Epidermal melanocyte (primary cell): ENCODE measurements around the gene RNF213.
"Not testable (repeated sequence)": the region's sequence is repeated elsewhere in the genome, so short reads cannot be mapped to it uniquely, and the experiment has no call there.

Source experiments
- DNase-seq: peaks from one replicate; pipeline ENCODE4 v3.0.0; 2011; ENCODE audit warnings: low spot score; ENCODE audit not compliant: insufficient read length

Gene RNF213

GRCh38 chr17:80223838-80224497 lies 36.7 kb upstream of the RNF213 start:
- peak; percentile 12 for DNase-seq

- peak; percentile 10 for DNase-seq
These were observed 36.0 kb upstream of the RNF213 start for GRCh38 chr17:80224683-80225082.

- no peak for DNase-seq
These were observed 35.4 kb upstream of the RNF213 start for GRCh38 chr17:80225230-80225629.

- peak; percentile 4 for DNase-seq
These were observed 33.5 kb upstream of the RNF213 start for GRCh38 chr17:80227156-80227555.

GRCh38 chr17:80227666-80228065 lies 33.0 kb upstream of the RNF213 start:
- DNase-seq: peak; percentile 7

- DNase-seq: peak; percentile 4
These were observed 32.2 kb upstream of the RNF213 start for GRCh38 chr17:80228477-80228876.

- peak; percentile 5 for DNase-seq
These were observed 31.6 kb upstream of the RNF213 start for GRCh38 chr17:80229011-80229410.

GRCh38 chr17:80232438-80232837 lies 28.2 kb upstream of the RNF213 start:
- DNase-seq: no peak

- DNase-seq: no peak
These were observed 27.4 kb upstream of the RNF213 start for GRCh38 chr17:80233202-80233601.

- no peak for DNase-seq
These were observed 23.7 kb upstream of the RNF213 start for GRCh38 chr17:80236911-80237310.

- no peak for DNase-seq
These were observed 23.3 kb upstream of the RNF213 start for GRCh38 chr17:80237386-80237785.

- no peak for DNase-seq
These were observed 18.1 kb upstream of the RNF213 start for GRCh38 chr17:80242505-80242904.

- DNase-seq: no peak
These were observed 16.9 kb upstream of the RNF213 start for GRCh38 chr17:80243526-80244433.

- DNase-seq: not testable (repeated sequence)
These were observed 16.2 kb upstream of the RNF213 start for GRCh38 chr17:80244448-80244847.

GRCh38 chr17:80244871-80245509 lies 15.7 kb upstream of the RNF213 start:
- no peak for DNase-seq

GRCh38 chr17:80245566-80246265 lies 14.9 kb upstream of the RNF213 start:
- no peak for DNase-seq

GRCh38 chr17:80246266-80246681 lies 14.4 kb upstream of the RNF213 start:
- no peak for DNase-seq

GRCh38 chr17:80246726-80247125 lies 13.9 kb upstream of the RNF213 start:
- DNase-seq: no peak

- no peak for DNase-seq
These were observed 13.1 kb upstream of the RNF213 start for GRCh38 chr17:80247561-80247960.

GRCh38 chr17:80248001-80248893 lies 12.4 kb upstream of the RNF213 start:
- DNase-seq: no peak
